GM18520 (cell line): ENCODE data around the gene SEC14L5.
"Not testable (repeated sequence)": the region's sequence is repeated elsewhere in the genome, so short reads cannot be mapped to it uniquely, and the experiment has no call there.

Experiments
- ATAC-seq: cut with Tn5 transposase; IDR thresholded peaks from one replicate; pipeline ENCODE4 v1.9.1; 2021; ENCODE audit not compliant: unreplicated experiment

SEC14L5 gene

GRCh38 chr16:4929619-4930018, 28.5 kb upstream of the SEC14L5 start:
- not testable (repeated sequence) for ATAC-seq

- ATAC-seq, result no peak
These were observed 26.7 kb upstream of the SEC14L5 start for GRCh38 chr16:4931381-4931780.

- no peak for ATAC-seq
These were observed 24.7 kb upstream of the SEC14L5 start for GRCh38 chr16:4933433-4933832.

- no peak for ATAC-seq
These were observed 24.2 kb upstream of the SEC14L5 start for GRCh38 chr16:4933871-4934395.

GRCh38 chr16:4934591-4934990, 23.5 kb upstream of the SEC14L5 start:
- ATAC-seq, result no peak

GRCh38 chr16:4935241-4935855, 22.8 kb upstream of the SEC14L5 start:
- no peak for ATAC-seq

- ATAC-seq, result no peak
These were observed 21.7 kb upstream of the SEC14L5 start for GRCh38 chr16:4936181-4936990.

GRCh38 chr16:4936991-4937781, 20.9 kb upstream of the SEC14L5 start, which contains the start of gene PPL:
PPL (minus strand) TSS chr16:4937148; CDS start chr16:4937045, 103 bp downstream.
- ATAC-seq, result no peak

- ATAC-seq, result no peak
These were observed 20.1 kb upstream of the SEC14L5 start for GRCh38 chr16:4937782-4938682.

GRCh38 chr16:4938683-4939030, 19.5 kb upstream of the SEC14L5 start:
- no peak for ATAC-seq

GRCh38 chr16:4940719-4941118, 17.4 kb upstream of the SEC14L5 start:
- ATAC-seq, result no peak

- ATAC-seq, result no peak
These were observed 15.6 kb upstream of the SEC14L5 start for GRCh38 chr16:4942481-4942880.

- no peak for ATAC-seq
These were observed 13.5 kb upstream of the SEC14L5 start for GRCh38 chr16:4944333-4945281.

GRCh38 chr16:4945560-4946502, 12.3 kb upstream of the SEC14L5 start:
- no peak for ATAC-seq

- no peak for ATAC-seq
These were observed 11.2 kb upstream of the SEC14L5 start for GRCh38 chr16:4946917-4947316.

- ATAC-seq, result no peak
These were observed 10.2 kb upstream of the SEC14L5 start for GRCh38 chr16:4947722-4948503.
